ENCODE measurements around the gene ERF.
"Not testable (repeated sequence)": the region's sequence is repeated elsewhere in the genome, so short reads cannot be mapped to it uniquely, and the experiment has no call there.

ERF gene

DNA sequence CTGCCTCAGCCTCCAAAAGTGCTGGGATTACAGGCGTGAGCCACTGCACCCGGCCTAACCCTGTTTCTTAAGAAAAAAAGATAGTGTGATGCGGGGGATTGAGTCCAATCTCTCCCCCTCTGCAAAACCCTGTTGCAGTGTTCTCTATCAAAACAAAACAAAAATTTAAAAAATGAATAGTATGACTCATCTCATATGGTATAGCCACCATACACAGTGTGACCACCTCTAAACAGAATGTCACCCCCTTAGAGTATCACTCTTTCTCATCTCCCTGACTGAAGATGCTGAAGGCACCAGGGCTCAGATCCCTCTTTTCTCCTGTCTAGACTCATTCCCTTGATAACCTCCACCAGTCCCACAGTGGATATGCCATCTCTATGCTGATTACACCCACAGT is 6.8 kb upstream of the ERF start:
- no peak for FAIRE-seq
- no peak for DNase-seq (ENCODE audit: insufficient read length)
- TF ChIP-seq TAF1 (IDR thresholded peaks at IDR 0.05; ENCODE audit: borderline replicate concordance, low read depth, low read length) (no peak), POLR2AphosphoS5 (IDR thresholded peaks at IDR 0.05; ENCODE audit: low read depth, low read length) (no peak), POLR2A (IDR thresholded peaks at IDR 0.05; ENCODE audit: low read depth, low read length) (no peak)

- not testable (repeated sequence) for DNase-seq (ENCODE audit: insufficient read length)
- FAIRE-seq: peak; percentile 40
Measured at GRCh38 chr19:42257842-42258241, 2.9 kb upstream of the ERF start.

GRCh38 chr19:42255766-42256745 is 1.1 kb upstream of the ERF start:
- no peak for TF ChIP-seq TAF1 (IDR thresholded peaks at IDR 0.05; ENCODE audit: borderline replicate concordance, low read depth, low read length)
- TF ChIP-seq POLR2AphosphoS5 (IDR thresholded peaks at IDR 0.05; ENCODE audit: low read depth, low read length): no peak
- TF ChIP-seq POLR2A (IDR thresholded peaks at IDR 0.05; ENCODE audit: low read depth, low read length): no peak
- FAIRE-seq (peak; percentile 72), DNase-seq (ENCODE audit: insufficient read length) (no peak)

DNA sequence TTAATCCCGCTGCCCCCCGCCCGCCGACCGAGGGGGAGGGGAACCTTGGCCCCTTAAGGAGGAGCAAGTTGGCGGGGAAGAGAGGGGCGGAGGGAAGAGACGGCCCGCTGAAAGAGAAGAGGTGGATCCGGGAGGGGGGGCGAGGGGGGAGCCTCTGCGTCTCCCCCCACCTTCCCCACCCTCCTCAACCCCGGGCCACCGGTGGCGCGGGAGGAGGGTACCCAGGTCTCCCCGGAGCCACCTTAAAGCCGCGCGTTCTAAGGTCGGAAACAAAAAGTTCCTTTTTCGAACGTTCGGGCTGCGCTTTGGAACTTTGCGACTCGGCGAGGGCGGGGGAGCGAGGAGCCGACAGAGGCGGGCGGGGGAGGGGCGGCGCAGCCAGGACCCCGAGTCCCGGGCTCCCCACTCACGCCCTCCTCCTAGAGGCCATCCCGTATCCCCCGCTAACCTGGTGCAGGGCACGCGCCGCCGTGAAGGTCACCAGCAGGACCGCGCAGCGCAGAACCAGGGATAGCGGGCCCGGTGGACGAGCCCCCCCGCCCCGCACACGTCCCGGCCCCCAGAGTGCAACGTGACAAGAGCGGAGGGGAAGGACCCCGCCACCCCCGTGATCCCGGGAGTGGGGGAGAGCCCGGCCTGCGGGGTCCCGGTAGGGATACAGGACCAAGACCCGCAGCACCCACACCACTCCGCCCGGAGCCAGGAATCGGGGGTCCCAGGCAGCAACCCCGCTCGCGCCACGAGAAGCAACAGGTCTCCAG is 659 bp downstream of the ERF start:
- TF ChIP-seq POLR2AphosphoS5 (IDR thresholded peaks at IDR 0.05; ENCODE audit: low read depth, low read length) (no peak), TAF1 (IDR thresholded peaks at IDR 0.05; ENCODE audit: borderline replicate concordance, low read depth, low read length) (no peak), POLR2A (IDR thresholded peaks at IDR 0.05; ENCODE audit: low read depth, low read length) (no peak)
- DNase-seq (ENCODE audit: insufficient read length) (peak; percentile 59), FAIRE-seq (peak; percentile 94)

GRCh38 chr19:42253245-42254088 is 1.5 kb downstream of the ERF start:
- TF ChIP-seq POLR2AphosphoS5 (IDR thresholded peaks at IDR 0.05; ENCODE audit: low read depth, low read length) (no peak), TAF1 (IDR thresholded peaks at IDR 0.05; ENCODE audit: borderline replicate concordance, low read depth, low read length) (no peak), POLR2A (IDR thresholded peaks at IDR 0.05; ENCODE audit: low read depth, low read length) (peak; percentile 68; the same call in 1 of the 2 replicates)
- DNase-seq (ENCODE audit: insufficient read length): peak; percentile 83
- peak; percentile 66 for FAIRE-seq

GRCh38 chr19:42252365-42253244 is 2.3 kb downstream of the ERF start:
- TF ChIP-seq POLR2AphosphoS5 (IDR thresholded peaks at IDR 0.05; ENCODE audit: low read depth, low read length): no peak; the same call in 1 of the 2 replicates
- TF ChIP-seq TAF1 (IDR thresholded peaks at IDR 0.05; ENCODE audit: borderline replicate concordance, low read depth, low read length): no peak
- no peak for TF ChIP-seq POLR2A (IDR thresholded peaks at IDR 0.05; ENCODE audit: low read depth, low read length)
- DNase-seq (ENCODE audit: insufficient read length): no peak
- peak; percentile 83 for FAIRE-seq

DNA sequence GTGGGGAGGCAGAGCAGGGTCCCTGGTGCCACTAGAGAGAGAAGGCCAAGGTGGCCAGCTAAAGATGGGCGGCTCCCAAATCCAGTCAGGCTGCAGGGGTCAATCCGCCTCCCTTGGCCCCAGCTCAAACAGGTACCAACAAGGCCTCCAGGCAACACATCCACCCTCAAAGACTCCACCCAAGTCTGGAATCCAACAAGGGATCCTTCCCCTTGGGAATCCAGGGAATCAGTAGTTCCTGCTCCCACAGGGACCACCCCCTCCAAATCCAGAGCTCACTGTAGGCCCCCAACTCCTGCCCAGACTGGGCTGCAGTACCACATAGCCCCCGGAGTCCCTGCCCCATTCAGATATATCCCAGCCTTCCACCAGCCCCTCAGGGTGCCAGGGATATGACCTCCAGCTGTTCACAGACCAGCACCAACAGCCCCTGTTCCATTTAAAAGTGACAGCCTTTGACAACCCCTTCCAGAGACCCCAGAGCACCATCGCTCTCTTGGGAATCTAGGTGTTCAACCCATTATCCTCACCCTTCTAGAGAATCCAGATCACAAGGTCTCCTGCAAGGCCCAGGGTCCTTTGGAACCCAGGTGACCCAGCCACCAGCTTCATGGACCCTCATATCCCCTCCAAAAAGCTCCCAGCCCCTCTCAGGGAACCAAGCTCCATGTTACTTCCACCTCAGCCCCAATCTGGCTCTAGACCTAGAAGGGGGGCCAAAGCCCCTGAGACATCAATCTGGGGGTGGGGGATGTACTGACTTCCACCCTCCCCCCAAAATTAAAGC is 3.2 kb downstream of the ERF start:
- no peak for TF ChIP-seq TAF1 (IDR thresholded peaks at IDR 0.05; ENCODE audit: borderline replicate concordance, low read depth, low read length)
- TF ChIP-seq POLR2AphosphoS5 (IDR thresholded peaks at IDR 0.05; ENCODE audit: low read depth, low read length): no peak
- no peak for TF ChIP-seq POLR2A (IDR thresholded peaks at IDR 0.05; ENCODE audit: low read depth, low read length)
- FAIRE-seq (peak; percentile 69), DNase-seq (ENCODE audit: insufficient read length) (no peak)

DNA sequence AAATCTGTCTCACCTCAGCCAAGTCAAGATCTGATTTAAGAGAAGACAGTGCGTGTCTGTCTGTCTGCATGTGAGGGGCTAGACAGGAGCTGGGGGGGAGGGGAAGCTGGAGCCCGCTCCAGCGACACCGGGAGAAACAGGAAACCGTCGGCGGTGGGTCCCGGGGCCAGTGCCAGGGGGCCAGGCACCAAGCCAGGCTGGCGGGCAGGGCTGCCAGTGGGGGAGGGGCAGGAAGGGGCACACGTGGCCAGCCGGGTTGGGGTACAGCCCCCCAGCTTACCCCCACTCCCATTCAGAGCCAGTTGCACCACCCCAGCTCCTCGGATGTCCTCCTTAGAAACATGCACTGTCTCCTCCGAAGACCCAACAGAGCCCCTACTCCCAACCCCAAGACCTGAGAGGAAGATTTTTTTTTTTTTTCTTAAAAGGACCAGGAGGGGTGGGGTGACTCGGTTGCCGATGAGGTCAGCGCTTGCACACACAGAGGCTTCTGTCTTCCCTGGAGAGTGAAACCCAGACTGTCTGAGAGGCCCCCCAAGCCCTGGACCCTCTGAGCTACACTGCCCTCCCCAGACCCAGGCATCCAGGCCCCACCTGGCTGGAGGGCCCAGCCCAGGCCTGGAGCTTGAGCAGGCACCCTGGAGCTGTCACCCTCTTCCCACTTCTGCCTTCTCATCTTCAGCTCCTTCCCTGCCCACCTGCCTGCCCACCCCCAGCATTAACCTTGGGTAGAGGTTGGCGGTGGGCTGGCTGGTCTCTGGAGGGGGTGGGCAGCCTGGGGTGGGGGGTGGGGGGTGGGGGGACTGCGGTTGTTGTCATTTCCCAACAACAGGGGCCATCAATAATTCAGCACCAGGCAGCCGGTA is 4.0 kb downstream of the ERF start:
- no peak for FAIRE-seq
- TF ChIP-seq POLR2A (IDR thresholded peaks at IDR 0.05; ENCODE audit: low read depth, low read length) (no peak), POLR2AphosphoS5 (IDR thresholded peaks at IDR 0.05; ENCODE audit: low read depth, low read length) (no peak), TAF1 (IDR thresholded peaks at IDR 0.05; ENCODE audit: borderline replicate concordance, low read depth, low read length) (no peak)
- no peak for DNase-seq (ENCODE audit: insufficient read length)

DNA sequence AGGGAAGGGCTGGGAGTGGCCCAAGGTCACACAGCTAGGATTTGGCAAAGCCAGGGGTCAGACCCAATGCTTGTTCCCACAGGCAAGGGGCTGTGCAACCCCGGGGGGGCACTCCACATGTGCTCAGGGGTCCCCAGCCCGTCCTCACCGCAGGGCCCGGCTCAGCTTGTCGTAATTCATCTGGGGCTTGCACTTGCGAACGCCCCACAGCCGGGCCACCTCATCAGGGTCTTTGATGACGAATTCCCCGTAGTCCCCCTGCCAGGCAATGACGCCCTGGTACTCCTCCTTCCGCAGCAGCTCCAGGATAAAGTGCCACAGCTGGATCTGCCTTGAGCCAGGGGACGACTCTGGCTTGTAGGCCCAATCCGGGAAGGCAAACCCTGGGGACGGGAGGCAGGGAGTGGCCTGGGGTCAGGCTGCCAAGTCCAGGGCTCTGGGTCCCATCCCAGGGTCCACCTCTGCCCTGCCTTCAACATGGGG is 4.7 kb downstream of the ERF start:
- TF ChIP-seq POLR2A (IDR thresholded peaks at IDR 0.05; ENCODE audit: low read depth, low read length): no peak
- no peak for TF ChIP-seq TAF1 (IDR thresholded peaks at IDR 0.05; ENCODE audit: borderline replicate concordance, low read depth, low read length)
- no peak for TF ChIP-seq POLR2AphosphoS5 (IDR thresholded peaks at IDR 0.05; ENCODE audit: low read depth, low read length)
- no peak for FAIRE-seq
- DNase-seq (ENCODE audit: insufficient read length): no peak

Measured in GM12892 (cell line).